ENCODE measurements around the gene DRC3. TPM values are rescaled to one million over a fixed set of nuclear protein-coding genes. Genes with fewer than 3 reads are reported as not detected.

The DRC3 gene
- polyA plus RNA-seq, 1 donor from 2014 or later: 1.9 TPM

DNA sequence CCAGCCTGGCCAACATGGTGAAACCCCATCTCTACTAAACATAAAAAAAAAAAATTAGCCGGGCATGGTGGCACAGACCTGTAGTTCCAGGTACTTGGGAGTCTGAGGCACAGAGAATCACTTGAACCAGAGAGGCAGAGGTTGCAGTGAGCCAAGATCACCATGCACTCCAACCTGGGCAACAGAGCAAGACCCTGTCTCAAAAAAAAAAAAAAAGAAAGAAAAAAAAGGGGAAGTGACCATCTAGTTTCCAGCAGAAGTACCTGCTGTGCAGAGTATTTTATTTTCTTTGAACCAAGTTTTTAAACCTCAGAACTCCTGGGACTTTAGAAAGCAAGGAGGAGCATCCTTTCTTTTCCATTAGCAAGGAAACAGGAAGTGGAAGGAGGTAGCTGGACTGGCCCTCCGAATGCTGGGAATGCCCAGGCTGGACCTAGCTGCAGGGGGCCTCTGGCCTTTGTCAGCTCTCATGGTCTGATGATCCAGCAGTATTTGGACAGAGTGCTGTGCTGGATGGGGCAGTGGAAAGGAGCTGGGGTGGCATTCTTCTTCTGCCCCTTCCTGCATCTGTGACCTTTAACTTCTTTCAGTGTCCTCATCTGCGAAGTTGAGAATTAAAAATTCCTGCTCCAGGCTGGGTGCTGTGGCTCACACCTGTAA lies 73.2 kb downstream of the DRC3 start:
- no peak overlapping the region for H3K4me2 ChIP-seq (ENCODE audit: low read length)
- H3K9me2 ChIP-seq (ENCODE audit: insufficient read depth, low read length): no peaks in the 10 kb centered on the region
- no peaks in the 10 kb centered on the region for H3K27me3 ChIP-seq (ENCODE audit: insufficient read depth, low read depth, low read length)
- H3K36me3 ChIP-seq (ENCODE audit: insufficient read depth, low read length): peaks cover 4% of the 10 kb centered on the region
- H4K20me1 ChIP-seq (ENCODE audit: insufficient read depth): no peaks in the 10 kb centered on the region
- H3K9me3 ChIP-seq (ENCODE audit: low read length): no peaks in the 10 kb centered on the region
- no peak overlapping the region for H3K27ac ChIP-seq (ENCODE audit: low read length)
- no peak overlapping the region for H2AFZ ChIP-seq (ENCODE audit: low read depth, low read length)
- H3K9ac ChIP-seq (ENCODE audit: low read length): no peak overlapping the region
- H3F3A ChIP-seq (ENCODE audit: insufficient read depth, low read length, poor library complexity, severe bottlenecking): no peaks in the 10 kb centered on the region
- TF ChIP-seq RAD21 (conservative IDR thresholded peaks at IDR 0.05) (no peak), EP300 (conservative IDR thresholded peaks at IDR 0.05; ENCODE audit: poor library complexity, severe bottlenecking) (no peak), TAF1 (IDR thresholded peaks at IDR 0.05; ENCODE audit: low read depth) (no peak)
- TF ChIP-seq, protein P1, sequence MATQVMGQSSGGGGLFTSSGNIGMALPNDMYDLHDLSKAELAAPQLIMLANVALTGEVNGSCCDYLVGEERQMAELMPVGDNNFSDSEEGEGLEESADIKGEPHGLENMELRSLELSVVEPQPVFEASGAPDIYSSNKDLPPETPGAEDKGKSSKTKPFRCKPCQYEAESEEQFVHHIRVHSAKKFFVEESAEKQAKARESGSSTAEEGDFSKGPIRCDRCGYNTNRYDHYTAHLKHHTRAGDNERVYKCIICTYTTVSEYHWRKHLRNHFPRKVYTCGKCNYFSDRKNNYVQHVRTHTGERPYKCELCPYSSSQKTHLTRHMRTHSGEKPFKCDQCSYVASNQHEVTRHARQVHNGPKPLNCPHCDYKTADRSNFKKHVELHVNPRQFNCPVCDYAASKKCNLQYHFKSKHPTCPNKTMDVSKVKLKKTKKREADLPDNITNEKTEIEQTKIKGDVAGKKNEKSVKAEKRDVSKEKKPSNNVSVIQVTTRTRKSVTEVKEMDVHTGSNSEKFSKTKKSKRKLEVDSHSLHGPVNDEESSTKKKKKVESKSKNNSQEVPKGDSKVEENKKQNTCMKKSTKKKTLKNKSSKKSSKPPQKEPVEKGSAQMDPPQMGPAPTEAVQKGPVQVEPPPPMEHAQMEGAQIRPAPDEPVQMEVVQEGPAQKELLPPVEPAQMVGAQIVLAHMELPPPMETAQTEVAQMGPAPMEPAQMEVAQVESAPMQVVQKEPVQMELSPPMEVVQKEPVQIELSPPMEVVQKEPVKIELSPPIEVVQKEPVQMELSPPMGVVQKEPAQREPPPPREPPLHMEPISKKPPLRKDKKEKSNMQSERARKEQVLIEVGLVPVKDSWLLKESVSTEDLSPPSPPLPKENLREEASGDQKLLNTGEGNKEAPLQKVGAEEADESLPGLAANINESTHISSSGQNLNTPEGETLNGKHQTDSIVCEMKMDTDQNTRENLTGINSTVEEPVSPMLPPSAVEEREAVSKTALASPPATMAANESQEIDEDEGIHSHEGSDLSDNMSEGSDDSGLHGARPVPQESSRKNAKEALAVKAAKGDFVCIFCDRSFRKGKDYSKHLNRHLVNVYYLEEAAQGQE (IDR thresholded peaks at IDR 0.05; ENCODE audit: borderline replicate concordance): no peak
- TF ChIP-seq, protein P2, sequence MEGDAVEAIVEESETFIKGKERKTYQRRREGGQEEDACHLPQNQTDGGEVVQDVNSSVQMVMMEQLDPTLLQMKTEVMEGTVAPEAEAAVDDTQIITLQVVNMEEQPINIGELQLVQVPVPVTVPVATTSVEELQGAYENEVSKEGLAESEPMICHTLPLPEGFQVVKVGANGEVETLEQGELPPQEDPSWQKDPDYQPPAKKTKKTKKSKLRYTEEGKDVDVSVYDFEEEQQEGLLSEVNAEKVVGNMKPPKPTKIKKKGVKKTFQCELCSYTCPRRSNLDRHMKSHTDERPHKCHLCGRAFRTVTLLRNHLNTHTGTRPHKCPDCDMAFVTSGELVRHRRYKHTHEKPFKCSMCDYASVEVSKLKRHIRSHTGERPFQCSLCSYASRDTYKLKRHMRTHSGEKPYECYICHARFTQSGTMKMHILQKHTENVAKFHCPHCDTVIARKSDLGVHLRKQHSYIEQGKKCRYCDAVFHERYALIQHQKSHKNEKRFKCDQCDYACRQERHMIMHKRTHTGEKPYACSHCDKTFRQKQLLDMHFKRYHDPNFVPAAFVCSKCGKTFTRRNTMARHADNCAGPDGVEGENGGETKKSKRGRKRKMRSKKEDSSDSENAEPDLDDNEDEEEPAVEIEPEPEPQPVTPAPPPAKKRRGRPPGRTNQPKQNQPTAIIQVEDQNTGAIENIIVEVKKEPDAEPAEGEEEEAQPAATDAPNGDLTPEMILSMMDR (IDR thresholded peaks at IDR 0.05; ENCODE audit: poor library complexity, severe bottlenecking): no peak
- H3K4me3 ChIP-seq (ENCODE audit: low read length): no peak overlapping the region
- peaks cover 10% of the 10 kb centered on the region for H3K79me2 ChIP-seq (replicated peaks; ENCODE audit: insufficient read depth, low read length)

DNA sequence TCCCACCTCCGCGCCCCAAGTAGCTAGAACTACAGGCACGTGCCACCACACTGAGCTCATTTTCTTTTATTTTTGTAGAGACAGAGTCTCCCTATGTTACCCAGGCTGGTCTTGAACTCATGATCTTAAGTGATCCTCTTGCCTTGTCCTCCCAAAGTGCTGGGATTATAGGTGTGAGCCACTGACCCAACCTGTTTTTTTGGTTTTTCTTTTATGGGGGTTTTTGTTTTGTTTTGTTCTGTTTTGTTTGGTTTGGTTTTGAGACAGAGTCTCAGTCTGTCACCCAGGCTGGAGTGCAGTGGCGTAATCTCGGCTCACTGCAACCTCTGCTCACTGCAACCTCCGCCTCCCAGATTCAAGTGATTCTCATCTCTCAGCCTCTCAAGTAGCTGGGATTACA lies 82.9 kb downstream of the DRC3 start:
- Histone ChIP-seq H3K9me3 (ENCODE audit: low read length) (no peaks in the 10 kb centered on the region), H3K9ac (ENCODE audit: low read length) (no peak overlapping the region), H3K79me2 (replicated peaks; ENCODE audit: insufficient read depth, low read length) (no peaks in the 10 kb centered on the region), H3K27ac (ENCODE audit: low read length) (no peak overlapping the region), H3F3A (ENCODE audit: insufficient read depth, low read length, poor library complexity, severe bottlenecking) (no peaks in the 10 kb centered on the region), H4K20me1 (ENCODE audit: insufficient read depth) (no peaks in the 10 kb centered on the region), H3K4me2 (ENCODE audit: low read length) (no peak overlapping the region), H3K9me2 (ENCODE audit: insufficient read depth, low read length) (no peaks in the 10 kb centered on the region), H3K27me3 (ENCODE audit: insufficient read depth, low read depth, low read length) (no peaks in the 10 kb centered on the region), H3K36me3 (ENCODE audit: insufficient read depth, low read length) (no peaks in the 10 kb centered on the region), H3K4me3 (ENCODE audit: low read length) (no peak overlapping the region), H2AFZ (ENCODE audit: low read depth, low read length) (no peak overlapping the region)
- TF ChIP-seq TAF1 (IDR thresholded peaks at IDR 0.05; ENCODE audit: low read depth): no peak
- TF ChIP-seq EZH2 (IDR thresholded peaks at IDR 0.05; ENCODE audit: borderline replicate concordance, insufficient read depth, low read length, poor library complexity, severe bottlenecking): no peak
- TF ChIP-seq EP300 (conservative IDR thresholded peaks at IDR 0.05; ENCODE audit: poor library complexity, severe bottlenecking): no peak
- TF ChIP-seq, protein P1 (IDR thresholded peaks at IDR 0.05; ENCODE audit: borderline replicate concordance): no peak
- no peak for TF ChIP-seq RAD21 (conservative IDR thresholded peaks at IDR 0.05)
- no peak for TF ChIP-seq POLR2AphosphoS5 (IDR thresholded peaks at IDR 0.05)

Measured in neural cell (in vitro differentiated cells).